Pancreas (tissue), 10 donors: ENCODE data around the gene PAFAH1B1. TPM values are rescaled to one million over a fixed set of nuclear protein-coding genes. Genes with fewer than 3 reads are reported as not detected.

Experiments
- ATAC-seq, 4 donors: fragments of 200-7000 bp; cut with Tn5 transposase; one replicate each; pipeline versions ENCODE4 v1.8.0 to v1.9.1; 2020; ENCODE audit warnings: mild to moderate bottlenecking in 4 of 4, moderate library complexity in 4 of 4
- DNase-seq, 6 donors: peaks; one replicate each; pipeline ENCODE4 v3.0.0-alpha.2; 2020
- FAIRE-seq: peaks from 2 replicates; lab custom pipeline; 2012; peaks lifted over from hg19 to GRCh38; lab: Jason Lieb, UNC
- H3K27ac ChIP-seq, 4 donors: fragments of 200-600 bp; sonication (generic); 1 replicate in 3 of 4; 2 replicates in 1 of 4; pipeline versions ENCODE4 v1.5.0 to v1.8.0; 2020
- H3K27me3 ChIP-seq, 4 donors: fragments of 200-600 bp; one replicate each; pipeline ENCODE4 v1.8.0; 2021
- H3K36me3 ChIP-seq, 3 donors: fragments of 200-600 bp; sonication (generic) in 1 of 3; one replicate each; pipeline versions ENCODE4 v1.5.0 to v1.8.0; 2020 to 2021
- H3K4me1 ChIP-seq, 3 donors: fragments of 200-600 bp; one replicate each; pipeline ENCODE4 v1.8.0; 2021
- H3K4me3 ChIP-seq, 4 donors: fragments of 200-600 bp; sonication (generic) in 2 of 4; one replicate each; pipeline versions ENCODE4 v1.5.0 to v1.8.0; 2020 to 2021
- H3K9me3 ChIP-seq, 4 donors: fragments of 200-600 bp; one replicate each; pipeline ENCODE4 v1.8.0; 2021
- CTCF ChIP-seq, 4 donors: fragments of 200-600 bp; sonication (generic) in 3 of 4; IDR thresholded peaks; one replicate each; pipeline versions ENCODE4 v1.5.0 to v1.8.0; 2021; ENCODE audit warnings: antibody characterized with exemption in 4 of 4
- WGBS, 2 donors: extraction: QIAGEN DNeasy Blood & Tissue Kit; methylation state at CpG; one replicate each; pipeline ENCODE4 v1.1.7; 2013; 5-methylcytosine and 5-hydroxymethylcytosine counted together
- intact Hi-C, 3 donors: fragments of 100-400 bp; cut with DNase I; formaldehyde crosslinking; loops; one replicate each; pipeline versions ENCODE4 v1.11.1 to v1.14.2; 2022
- polyA plus RNA-seq, 2 donors: library from polyadenylated mRNA; stranded (reverse); fragments of 200-250 nt; gene quantifications; one replicate each; pipeline ENCODE4 v1.2.3, GENCODE V29; 2013
- total RNA-seq, 6 donors: library from RNA; stranded (reverse); fragmentation: NEBNext Ultra II Directional in 4 of 6; extraction: Animal tissue kit (Norgen Biotek cat#: 25700) in 4 of 6; gene quantifications; one replicate each; pipeline versions ENCODE4 v1.2.1 to v1.2.4, GENCODE V29; 2021 to 2023
- donor health status: healthy with polysubstance abuse.
- donor health status: DM: no; HTN: no; CAD: no; lungs with moderate emphysema.
- donor health status: DM: no; HTN: no; CAD: no.
- donor health status: control.
- donor health status: control.
- donor health status: Bipolar disorder and iron deficiency.
- donor health status: DM: yes; HTN: yes; CAD: no.
- donor health status: DM: no; HTN: no; CAD: no.
- donor health status: DM: no; HTN: no; CAD: no.
- donor health status: DM: yes; HTN: yes; CAD: no.

The PAFAH1B1 gene
- total and polyA plus RNA-seq, 8 donors: 17.3 to 66.1 (median 34.9) TPM

DNA sequence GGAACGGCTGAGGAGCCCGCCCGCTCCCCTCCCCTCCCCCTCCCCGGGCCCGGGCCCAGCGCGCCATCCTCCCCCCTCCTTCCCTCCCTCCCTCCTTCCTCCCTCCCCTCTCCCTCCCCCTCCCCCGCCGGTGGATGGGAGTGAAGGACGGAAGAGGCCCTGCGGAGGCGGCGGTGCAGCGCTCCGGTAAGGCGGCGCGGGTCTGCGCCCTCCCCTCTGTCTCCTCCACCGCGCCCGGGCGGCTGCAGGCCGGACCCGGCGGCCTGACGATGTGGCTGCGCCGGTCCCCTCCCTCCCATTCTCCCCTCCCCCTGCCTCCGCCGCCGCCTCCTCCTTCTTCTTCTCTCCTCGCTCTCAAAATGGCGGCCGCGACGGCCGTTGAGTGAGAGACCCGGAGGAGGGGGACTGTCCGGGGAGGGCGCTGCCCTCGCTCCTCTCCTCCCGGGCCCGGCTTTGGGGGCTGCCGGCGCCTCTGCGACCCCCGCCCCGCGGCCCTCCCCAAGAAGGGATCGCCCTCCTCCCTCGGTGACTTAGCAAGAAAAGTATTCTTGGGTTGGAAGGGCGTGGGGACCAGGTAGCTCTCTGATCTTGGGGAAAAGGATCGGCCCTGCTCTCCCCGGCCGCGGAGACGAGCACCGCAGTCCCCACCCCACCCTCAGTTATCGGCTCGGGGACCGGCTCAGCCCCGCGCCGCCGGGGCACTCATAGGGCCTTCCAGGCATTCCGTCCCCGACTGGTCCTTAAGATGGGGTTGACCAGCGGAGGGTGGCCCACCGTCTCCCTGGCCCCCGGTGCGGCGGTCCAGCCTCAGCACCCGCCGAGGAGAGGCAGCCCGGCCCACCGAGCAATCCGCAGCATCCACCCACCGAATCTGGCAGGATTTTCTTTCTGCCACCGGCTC lies 617 bp downstream of the PAFAH1B1 start:
- intact Hi-C loops: no loop called here

GRCh38 chr17:2594722-2595599 lies 1.5 kb downstream of the PAFAH1B1 start:
- no peak for DNase-seq
- peak overlapping the region; percentile 76 to 95 (median 86) for H3K4me3 ChIP-seq
- H3K36me3 ChIP-seq: no peaks in the 10 kb centered on the region
- no peak for ATAC-seq
- intact Hi-C loops: no loop called here
- TF ChIP-seq CTCF (IDR thresholded peaks at IDR 0.05): no peak
- 1 to 2% methylated on average over 16 of the region's 16 CpGs for WGBS, 2 donors
- H3K4me1 ChIP-seq: peaks cover 18 to 37% (median 31%) of the 10 kb centered on the region in 3 donors
- no peak for FAIRE-seq
- no peaks in the 10 kb centered on the region for H3K27me3 ChIP-seq
- no peaks in the 10 kb centered on the region for H3K9me3 ChIP-seq
- H3K27ac ChIP-seq: peak overlapping the region; percentile 93 to 98 (median 96)

More for the DNA sequence above, 617 bp downstream of the PAFAH1B1 start:
- no peak for FAIRE-seq
- Histone ChIP-seq H3K4me3 (peak overlapping the region; percentile 76 to 95 (median 86)), H3K27ac (peak overlapping the region; percentile 93 to 98 (median 96)), H3K36me3 (no peaks in the 10 kb centered on the region), H3K9me3 (no peaks in the 10 kb centered on the region), H3K4me1 (peaks cover 18 to 29% (median 26%) of the 10 kb centered on the region in 3 donors), H3K27me3 (no peaks in the 10 kb centered on the region)
- peak; percentile 78 to 91 (median 86) for DNase-seq
- no peak for TF ChIP-seq CTCF (IDR thresholded peaks at IDR 0.05)
- 0 to 1% methylated on average over 39 to 71 of the region's 80 CpGs for WGBS, 2 donors
- peak; percentile 78 to 85 (median 81) for ATAC-seq

DNA sequence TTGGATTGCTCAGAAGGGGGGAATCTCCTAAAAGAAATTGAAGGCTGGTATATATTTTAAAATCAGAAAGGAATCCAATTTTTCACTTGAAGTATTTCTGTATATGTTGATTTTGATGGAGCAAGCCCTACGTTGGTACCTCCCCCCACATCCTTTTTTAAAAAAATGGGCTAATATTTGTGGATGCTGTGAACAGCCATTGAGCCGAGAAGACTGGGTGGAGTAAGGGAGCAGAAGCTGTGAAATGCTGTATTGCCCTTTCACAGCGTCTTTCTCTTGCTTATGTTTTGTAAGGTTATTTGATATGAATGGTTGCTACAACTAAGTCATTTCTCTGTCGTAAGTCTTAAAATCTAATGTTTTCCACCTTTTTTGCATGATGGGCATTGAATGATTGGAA lies 2.3 kb downstream of the PAFAH1B1 start:
- DNase-seq (no peak), FAIRE-seq (no peak), ATAC-seq (no peak)
- TF ChIP-seq CTCF (IDR thresholded peaks at IDR 0.05): no peak
- peaks cover 18 to 37% (median 31%) of the 10 kb centered on the region in 3 donors for H3K4me1 ChIP-seq
- H3K36me3 ChIP-seq: no peaks in the 10 kb centered on the region
- no peak overlapping the region for H3K27ac ChIP-seq
- 6 to 10% methylated on average over 4 of the region's 4 CpGs for WGBS, 2 donors
- no peaks in the 10 kb centered on the region for H3K27me3 ChIP-seq
- intact Hi-C loops: no loop called here
- peak overlapping the region in 2 of 4 donors; percentile 95 for H3K4me3 ChIP-seq
- H3K9me3 ChIP-seq: no peaks in the 10 kb centered on the region

- intact Hi-C loops: no loop called here
- ATAC-seq (no peak), FAIRE-seq (no peak)
Measured at GRCh38 chr17:2598166-2598565, 4.7 kb downstream of the PAFAH1B1 start.

More at GRCh38 chr17:2598166-2598565, 4.7 kb downstream of the PAFAH1B1 start:
- H3K4me1 ChIP-seq: peaks cover 33 to 55% (median 41%) of the 10 kb centered on the region in 3 donors
- H3K9me3 ChIP-seq: no peaks in the 10 kb centered on the region
- H3K4me3 ChIP-seq: no peak overlapping the region
- no peaks in the 10 kb centered on the region for H3K27me3 ChIP-seq
- no peaks in the 10 kb centered on the region for H3K36me3 ChIP-seq
- 86 to 88% methylated on average over 8 of the region's 8 CpGs for WGBS, 2 donors
- no peak for DNase-seq
- TF ChIP-seq CTCF (IDR thresholded peaks at IDR 0.05): no peak
- no peak overlapping the region for H3K27ac ChIP-seq
